ENCODE data around the gene RRP1.
A peak's percentile ranks its signal among the peaks of the same experiment; 100 is the strongest.

The RRP1 gene

GRCh38 chr21:43801006-43801783 lies 11.8 kb downstream of the RRP1 start:
- no peak for DNase-seq (ENCODE audit: low read depth, low spot score)

DNA sequence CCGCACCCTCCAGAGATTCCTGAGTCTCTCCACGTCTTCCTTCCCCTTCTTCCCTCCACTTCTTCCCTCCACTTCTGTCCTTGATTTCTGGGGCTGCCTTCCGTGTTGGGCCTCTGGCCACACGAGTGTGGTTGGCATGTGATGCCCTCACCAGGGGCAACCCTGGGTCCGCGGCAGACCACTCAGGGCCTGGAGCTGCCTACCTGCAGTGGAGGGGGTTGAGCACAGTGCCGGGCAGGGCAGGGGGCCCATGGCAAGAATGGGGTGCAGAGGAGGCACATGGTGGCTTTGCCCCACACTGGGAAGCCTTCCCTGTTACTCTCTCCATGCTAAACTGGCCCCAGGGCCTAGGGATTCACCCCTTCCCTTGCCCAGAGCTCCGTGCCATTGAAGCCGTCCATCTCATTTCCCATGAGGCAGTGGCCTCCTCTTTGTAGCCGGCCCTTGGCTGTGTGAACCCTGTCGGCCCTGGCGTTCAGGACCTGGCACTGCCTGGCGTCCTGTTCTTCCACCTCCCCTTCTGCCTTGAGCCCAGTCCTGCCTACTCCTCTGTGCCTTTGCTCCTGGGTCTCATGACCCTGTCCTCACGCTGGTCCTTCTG lies 13.4 kb downstream of the RRP1 start:
- DNase-seq (ENCODE audit: low read depth, low spot score) = no peak

GRCh38 chr21:43803558-43804300 lies 14.4 kb downstream of the RRP1 start:
- DNase-seq (ENCODE audit: low read depth, low spot score) = no peak

- DNase-seq (ENCODE audit: low read depth, low spot score) = no peak
Observed at GRCh38 chr21:43805275-43805800, 16.0 kb downstream of the RRP1 start.

DNA sequence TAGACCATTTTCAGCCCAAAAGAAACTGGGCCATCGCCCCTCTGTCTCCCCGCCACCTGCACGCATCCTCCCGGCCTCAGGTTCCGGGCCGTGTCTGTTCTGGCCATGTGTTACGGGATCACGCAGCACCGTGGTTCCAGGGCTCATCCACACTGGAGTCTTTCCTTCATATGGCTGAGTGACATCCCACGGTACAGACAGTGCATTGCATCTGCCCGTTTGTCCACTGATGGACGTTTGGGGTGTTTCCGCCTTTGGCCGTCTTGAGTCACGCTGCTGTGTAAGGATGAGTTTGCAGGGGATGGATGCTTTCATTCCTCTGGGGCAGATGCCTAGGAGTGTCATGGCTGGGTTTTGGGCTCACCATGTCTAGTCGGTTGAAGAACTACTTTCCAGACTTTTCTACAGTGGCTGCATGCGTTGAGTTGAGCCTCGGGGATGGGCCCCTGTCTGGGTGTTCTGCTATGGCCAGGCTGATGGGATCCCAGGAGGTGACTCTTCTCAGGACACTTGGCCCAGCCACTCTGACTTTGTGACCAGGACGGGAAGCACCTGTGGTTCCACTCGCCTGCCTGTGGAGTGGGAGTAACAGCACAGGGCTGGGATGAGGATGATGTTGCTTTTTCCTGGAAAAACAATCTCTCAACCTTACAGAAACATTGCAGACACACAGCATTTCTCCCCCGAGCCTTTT lies 16.8 kb downstream of the RRP1 start:
- DNase-seq (ENCODE audit: low read depth, low spot score) = no peak

DNA sequence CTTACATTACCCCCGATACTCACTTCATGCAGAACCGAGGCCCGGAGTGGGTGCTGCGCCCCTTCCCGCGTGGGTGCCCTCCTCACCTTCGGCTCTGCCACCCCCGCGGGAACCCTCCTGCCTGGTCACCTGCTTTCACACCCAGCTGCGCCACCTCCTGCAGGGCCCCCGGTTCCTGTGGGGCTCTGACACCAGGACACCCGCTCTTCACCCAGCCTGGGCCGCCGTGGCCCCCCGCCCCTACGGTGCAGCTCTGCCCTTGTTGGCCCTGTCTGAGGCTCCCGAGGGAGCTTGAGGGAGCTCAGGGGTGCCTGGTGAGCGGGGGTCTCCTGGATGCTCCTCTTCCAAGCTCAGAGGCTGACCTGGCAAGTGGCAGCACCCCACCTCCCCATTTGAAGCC lies 19.0 kb downstream of the RRP1 start:
- no peak for DNase-seq (ENCODE audit: low read depth, low spot score)

- no peak for DNase-seq (ENCODE audit: low read depth, low spot score)
Observed at GRCh38 chr21:43808832-43809251, 19.5 kb downstream of the RRP1 start.

- no peak for DNase-seq (ENCODE audit: low read depth, low spot score)
Observed at GRCh38 chr21:43809346-43809799, 20.0 kb downstream of the RRP1 start.

DNA sequence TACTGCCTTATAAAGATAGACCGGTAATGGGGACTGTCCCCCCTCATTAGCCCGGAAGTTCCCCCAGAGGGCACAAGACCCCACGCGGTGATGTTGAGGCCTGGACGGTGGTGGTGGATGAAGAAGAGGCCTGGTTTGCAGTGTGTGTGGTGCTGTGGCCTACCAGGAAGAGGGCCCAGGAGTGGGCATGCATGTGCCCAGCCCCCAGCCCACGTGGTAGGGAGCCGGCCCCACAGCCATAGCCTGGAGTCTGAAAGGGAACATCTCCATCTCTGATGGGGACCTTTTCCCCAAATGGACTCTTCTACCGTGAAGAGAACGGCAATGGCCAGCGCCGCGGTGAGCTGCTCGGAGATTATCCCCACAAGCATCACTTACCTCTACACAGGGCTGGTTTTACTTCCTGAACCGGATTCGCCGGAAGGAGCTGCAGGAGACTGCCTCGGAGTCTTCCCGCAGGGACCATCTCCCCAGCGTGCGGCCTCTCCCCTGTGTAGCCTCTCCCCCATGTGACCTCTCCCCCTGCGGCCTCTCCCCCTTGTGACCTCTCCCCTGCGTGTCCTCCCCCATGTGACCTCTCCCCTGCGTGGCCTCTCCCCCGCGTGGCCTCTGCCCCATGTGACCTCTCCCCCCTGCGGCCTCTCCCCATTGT lies 20.6 kb downstream of the RRP1 start:
- DNase-seq (ENCODE audit: low read depth, low spot score) = no peak

GRCh38 chr21:43810505-43811261 lies 21.3 kb downstream of the RRP1 start:
- DNase-seq (ENCODE audit: low read depth, low spot score) = peak; percentile 87

GRCh38 chr21:43811262-43812105 lies 22.1 kb downstream of the RRP1 start:
- no peak for DNase-seq (ENCODE audit: low read depth, low spot score)

DNA sequence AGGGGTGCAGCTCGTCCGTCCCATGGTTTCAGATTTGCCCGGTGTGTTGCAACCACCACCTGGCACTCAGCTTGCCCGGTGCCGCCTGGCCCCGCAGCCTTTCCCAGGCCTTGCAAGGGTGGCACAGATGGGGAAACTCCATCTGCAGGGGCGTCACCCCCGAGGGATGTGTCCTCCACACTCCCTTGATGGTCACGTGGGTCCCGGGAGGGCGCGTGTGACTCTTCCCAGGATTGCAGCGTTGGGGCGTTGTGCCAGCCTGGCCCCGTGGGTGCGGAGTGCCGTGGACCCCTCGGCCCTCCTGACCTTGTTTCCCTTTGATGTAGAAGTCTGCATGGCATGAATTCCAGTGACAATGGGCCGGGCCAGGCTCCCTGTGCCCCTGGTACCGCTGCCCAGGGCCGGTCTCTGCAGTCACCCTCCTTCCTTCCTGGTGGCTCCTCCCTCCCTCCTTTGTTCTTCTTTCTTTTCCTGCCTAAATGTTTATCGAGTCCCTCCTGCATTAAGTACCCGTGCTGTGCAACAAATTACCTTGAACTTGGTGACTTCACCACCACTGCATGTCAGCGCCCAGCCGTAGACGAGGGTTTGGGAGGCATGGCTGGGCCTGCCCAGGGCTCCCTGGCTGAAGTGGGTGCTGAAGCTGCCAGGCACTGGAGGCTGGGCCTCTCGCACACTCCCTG lies 22.9 kb downstream of the RRP1 start:
- peak; percentile 29 for DNase-seq (ENCODE audit: low read depth, low spot score)

- no peak for DNase-seq (ENCODE audit: low read depth, low spot score)
Observed at GRCh38 chr21:43812957-43813655, 23.7 kb downstream of the RRP1 start.

- no peak for DNase-seq (ENCODE audit: low read depth, low spot score)
Observed at GRCh38 chr21:43813656-43813980, 24.2 kb downstream of the RRP1 start.

- DNase-seq (ENCODE audit: low read depth, low spot score) = peak; percentile 68
Observed at GRCh38 chr21:43814215-43815106, 25.1 kb downstream of the RRP1 start.

DNA sequence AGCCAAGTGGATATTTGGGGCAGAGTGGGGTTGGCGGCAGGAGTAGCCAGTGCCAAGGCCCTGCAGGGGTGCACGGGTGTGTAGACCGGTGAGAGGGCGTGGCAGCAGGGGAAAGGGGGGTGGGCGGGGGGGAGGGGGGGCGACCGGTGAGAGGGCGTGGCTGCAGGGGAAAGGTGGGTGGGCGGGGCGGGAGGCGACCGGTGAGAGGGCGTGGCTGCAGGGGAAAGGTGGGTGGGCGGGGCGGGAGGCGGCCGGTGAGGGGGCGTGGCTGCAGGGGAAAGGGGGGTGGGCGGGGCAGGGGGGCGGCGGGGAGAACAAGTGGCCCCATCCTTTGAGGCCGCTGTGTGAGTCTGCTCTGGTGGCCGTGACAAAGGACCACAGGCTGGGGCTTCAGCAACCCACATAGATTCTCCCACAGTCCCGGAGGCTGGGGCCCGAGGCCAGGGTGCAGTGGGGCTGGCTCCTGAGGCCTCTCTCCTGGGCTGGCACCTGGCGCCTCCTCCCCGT lies 25.8 kb downstream of the RRP1 start:
- no peak for DNase-seq (ENCODE audit: low read depth, low spot score)

- DNase-seq (ENCODE audit: low read depth, low spot score) = no peak
Observed at GRCh38 chr21:43815991-43816390, 26.6 kb downstream of the RRP1 start.
